Gastrocnemius medialis (tissue), 4 donors: ENCODE results near the gene PPT1. TPM values are rescaled to one million over a fixed set of nuclear protein-coding genes. Genes with fewer than 3 reads are reported as not detected.
A peak's percentile ranks its signal among the peaks of the same experiment; 100 is the strongest.
"Not testable (repeated sequence)": the region's sequence is repeated elsewhere in the genome, so short reads cannot be mapped to it uniquely, and the experiment has no call there.

Experiments used
- ATAC-seq, 2 donors: fragments of 150-250 bp; one replicate each; pipeline ENCODE4 v1.9.1; 2016
- DNase-seq, 2 donors: peaks; one replicate each; pipeline ENCODE4 v3.0.0-alpha.2; 2019
- H3K27ac ChIP-seq, 4 donors: fragments of 200-600 bp; sonication (generic); 1 replicate in 1 of 4; 2 replicates in 3 of 4; pipeline ENCODE4 v1.5.1; 2016 to 2018; ENCODE audit warnings: mild to moderate bottlenecking in 2 of 4, moderate library complexity in 1 of 4
- H3K27me3 ChIP-seq, 3 donors: fragments of 200-600 bp; sonication (generic) in 2 of 3; 1 replicate in 1 of 3; 2 replicates in 2 of 3; pipeline versions ENCODE4 v1.5.1 to v1.6.0; 2016 to 2019; ENCODE audit warnings: mild to moderate bottlenecking in 1 of 3, moderate library complexity in 1 of 3
- H3K36me3 ChIP-seq, 2 donors: fragments of 200-600 bp; sonication (generic) in 1 of 2; one replicate each; pipeline ENCODE4 v1.5.1; 2017 to 2018
- H3K4me1 ChIP-seq, 2 donors: fragments of 200-600 bp; sonication (generic) in 1 of 2; one replicate each; pipeline ENCODE4 v1.5.1; 2016 to 2017; ENCODE audit warnings: mild to moderate bottlenecking in 2 of 2
- H3K4me3 ChIP-seq, 4 donors: fragments of 200-600 bp; sonication (generic) in 3 of 4; 1 replicate in 1 of 4; 2 replicates in 3 of 4; pipeline ENCODE4 v1.5.1; 2016 to 2019; ENCODE audit warnings: mild to moderate bottlenecking in 2 of 4
- H3K9me3 ChIP-seq, 3 donors: fragments of 200-600 bp; sonication (generic) in 2 of 3; 1 replicate in 1 of 3; 2 replicates in 2 of 3; pipeline ENCODE4 v1.5.1; 2016 to 2019
- POLR2A ChIP-seq, 2 donors: fragments of 450-650 bp; IDR thresholded peaks; one replicate each; pipeline ENCODE4 v1.6.1; 2017; ENCODE audit warnings: antibody characterized with exemption in 2 of 2, mild to moderate bottlenecking in 2 of 2, moderate library complexity in 2 of 2
- in situ Hi-C, 4 donors: fragments of 200-750 bp; cut with MboI; loops; one replicate each; pipeline versions ENCODE4 v1.15.0 to v1.8.0; 2017; ENCODE audit warnings: low sequenced_read_pairs in 4 of 4
- intact Hi-C: fragments of 100-400 bp; cut with DNase I; formaldehyde crosslinking; loops from one replicate; pipeline ENCODE4 v1.15.1; 2023; ENCODE audit warnings: low total_unique reads
- total RNA-seq, 4 donors: library from RNA; depleted of rRNA; stranded (reverse); fragments of >200 nt; gene quantifications; one replicate each; pipeline versions ENCODE4 v1.1.0 to v1.2.3, GENCODE V29; 2016
- TF ChIP-seq, protein P1 (sequence below), 5 experiments: fragments of 450-650 bp in 3 of 5; fragments of 200-600 bp in 2 of 5; sonication (generic) in 2 of 5; IDR thresholded peaks in 4 of 5; conservative IDR thresholded peaks in 1 of 5; 1 replicate in 4 of 5; 2 replicates in 1 of 5; pipeline ENCODE4 v1.5.1; 2016 to 2019; ENCODE audit warnings: antibody characterized with exemption in 5 of 5, mild to moderate bottlenecking in 3 of 5, moderate library complexity in 3 of 5

PPT1 gene
- total RNA-seq, 4 donors from 2014 or later: 8.5 to 23.2 (median 13.4) TPM

DNA sequence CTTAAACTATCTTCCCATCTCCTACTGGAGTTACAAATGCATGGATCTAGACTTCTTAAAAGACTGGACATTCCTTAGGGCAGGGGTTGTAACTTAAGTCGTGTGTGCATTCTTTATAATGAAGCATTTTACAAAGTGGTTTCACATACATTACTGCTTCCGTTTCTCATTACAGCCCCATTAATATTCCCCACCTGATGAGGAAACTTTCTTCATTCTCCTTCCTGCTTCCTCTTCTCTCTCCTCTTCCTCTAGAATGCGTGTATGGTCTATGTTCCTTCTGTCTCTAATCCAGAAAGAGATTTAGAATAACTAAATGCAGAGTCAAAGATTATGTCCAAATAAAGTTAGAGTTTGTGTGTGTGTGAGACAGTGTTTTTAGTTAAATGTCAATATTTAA lies 58.4 kb downstream of the PPT1 start:
- H3K4me1 ChIP-seq: peaks cover 42 to 45% of the 10 kb centered on the region in 2 donors
- intact Hi-C loops (loop anchor here (5.0 kb wide), 1 partner anchor 354 kb away; no protein-coding TSS in a partner anchor), in situ Hi-C loops (loop anchor here in 1 of 4 donors (10.0 kb wide), 1 partner anchor 114 kb away; no protein-coding TSS in a partner anchor)

DNA sequence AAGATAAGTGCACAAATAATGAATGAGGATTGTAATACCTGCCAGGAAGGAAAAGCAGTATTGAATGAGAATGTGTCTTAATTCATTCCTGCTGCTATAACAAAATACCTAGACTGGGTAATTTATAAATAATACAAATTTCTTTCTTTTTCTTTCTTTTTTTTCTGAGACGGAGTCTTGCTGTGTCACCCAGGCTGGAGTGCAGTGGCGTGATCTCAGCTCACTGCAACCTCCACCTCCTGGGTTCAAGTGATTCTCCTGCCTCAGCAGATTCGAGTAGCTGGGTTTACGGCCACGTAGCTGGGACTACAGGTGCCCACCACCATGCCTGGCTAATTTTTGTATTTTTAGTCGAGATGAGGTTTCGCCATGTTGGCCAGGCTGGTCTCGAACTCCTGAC lies 59.8 kb downstream of the PPT1 start:
- H3K27ac ChIP-seq: peak overlapping the region; percentile 95 to 100 (median 99)
- not testable (repeated sequence) for H3K27me3 ChIP-seq, H3K4me3 ChIP-seq, ATAC-seq, H3K36me3 ChIP-seq, H3K9me3 ChIP-seq, DNase-seq
- intact Hi-C loops: loop anchor here (5.0 kb wide), 1 partner anchor 355 kb away; no protein-coding TSS in a partner anchor
- H3K4me1 ChIP-seq: peaks cover 38 to 41% of the 10 kb centered on the region in 2 donors
- in situ Hi-C loops: loop anchor here in 1 of 4 donors (10.0 kb wide), 1 partner anchor 112 kb away; no protein-coding TSS in a partner anchor

More for the DNA sequence above, 58.4 kb downstream of the PPT1 start:
- Histone ChIP-seq H3K4me3 (no peak overlapping the region), H3K27ac (peak overlapping the region; percentile 95 to 100 (median 99)), H3K9me3 (no peaks in the 10 kb centered on the region), H3K36me3 (no peaks in the 10 kb centered on the region), H3K27me3 (no peaks in the 10 kb centered on the region)
- TF ChIP-seq, protein P1, sequence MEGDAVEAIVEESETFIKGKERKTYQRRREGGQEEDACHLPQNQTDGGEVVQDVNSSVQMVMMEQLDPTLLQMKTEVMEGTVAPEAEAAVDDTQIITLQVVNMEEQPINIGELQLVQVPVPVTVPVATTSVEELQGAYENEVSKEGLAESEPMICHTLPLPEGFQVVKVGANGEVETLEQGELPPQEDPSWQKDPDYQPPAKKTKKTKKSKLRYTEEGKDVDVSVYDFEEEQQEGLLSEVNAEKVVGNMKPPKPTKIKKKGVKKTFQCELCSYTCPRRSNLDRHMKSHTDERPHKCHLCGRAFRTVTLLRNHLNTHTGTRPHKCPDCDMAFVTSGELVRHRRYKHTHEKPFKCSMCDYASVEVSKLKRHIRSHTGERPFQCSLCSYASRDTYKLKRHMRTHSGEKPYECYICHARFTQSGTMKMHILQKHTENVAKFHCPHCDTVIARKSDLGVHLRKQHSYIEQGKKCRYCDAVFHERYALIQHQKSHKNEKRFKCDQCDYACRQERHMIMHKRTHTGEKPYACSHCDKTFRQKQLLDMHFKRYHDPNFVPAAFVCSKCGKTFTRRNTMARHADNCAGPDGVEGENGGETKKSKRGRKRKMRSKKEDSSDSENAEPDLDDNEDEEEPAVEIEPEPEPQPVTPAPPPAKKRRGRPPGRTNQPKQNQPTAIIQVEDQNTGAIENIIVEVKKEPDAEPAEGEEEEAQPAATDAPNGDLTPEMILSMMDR (IDR thresholded peaks at IDR 0.05 in 4 of 5, conservative IDR thresholded peaks at IDR 0.05 in 1 of 5): no peak
- TF ChIP-seq POLR2A (IDR thresholded peaks at IDR 0.05): no peak
- no peak for ATAC-seq
- no peak for DNase-seq

DNA sequence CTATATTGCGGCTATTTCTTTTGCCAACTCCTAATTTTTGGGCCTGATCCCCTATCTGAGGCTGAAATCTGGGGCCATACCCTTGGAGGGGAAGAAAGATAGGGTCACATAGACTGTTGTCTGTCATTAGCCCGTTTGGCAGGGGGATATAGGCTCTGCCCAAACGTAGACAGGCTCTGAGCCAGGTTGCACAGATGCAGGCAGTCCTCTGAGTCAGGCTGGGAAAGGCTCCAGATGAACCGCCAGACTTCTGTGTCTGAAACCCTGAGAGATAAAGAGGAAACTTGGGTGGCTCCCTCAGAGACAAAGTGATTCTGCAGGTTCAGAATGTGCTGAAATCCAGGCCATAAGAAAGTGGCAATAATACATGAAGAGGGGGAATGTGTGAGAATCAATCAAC lies 60.5 kb downstream of the PPT1 start:
- Histone ChIP-seq H3K9me3 (no peaks in the 10 kb centered on the region), H3K27me3 (no peaks in the 10 kb centered on the region), H3K36me3 (no peaks in the 10 kb centered on the region), H3K4me3 (peak overlapping the region in 2 of 4 donors; percentile 25 to 26), H3K27ac (peak overlapping the region; percentile 95 to 100 (median 99)), H3K4me1 (peaks cover 34 to 37% of the 10 kb centered on the region in 2 donors)
- intact Hi-C loops (loop anchor here (5.0 kb wide), 1 partner anchor 356 kb away; no protein-coding TSS in a partner anchor), in situ Hi-C loops (loop anchor here in 1 of 4 donors (10.0 kb wide), 1 partner anchor 112 kb away; no protein-coding TSS in a partner anchor)
- ATAC-seq (peak; percentile 35 to 40), DNase-seq (peak; percentile 78 to 86)
- no peak for TF ChIP-seq POLR2A (IDR thresholded peaks at IDR 0.05)
- TF ChIP-seq, protein P1 (IDR thresholded peaks at IDR 0.05 in 4 of 5, conservative IDR thresholded peaks at IDR 0.05 in 1 of 5): no peak

DNA sequence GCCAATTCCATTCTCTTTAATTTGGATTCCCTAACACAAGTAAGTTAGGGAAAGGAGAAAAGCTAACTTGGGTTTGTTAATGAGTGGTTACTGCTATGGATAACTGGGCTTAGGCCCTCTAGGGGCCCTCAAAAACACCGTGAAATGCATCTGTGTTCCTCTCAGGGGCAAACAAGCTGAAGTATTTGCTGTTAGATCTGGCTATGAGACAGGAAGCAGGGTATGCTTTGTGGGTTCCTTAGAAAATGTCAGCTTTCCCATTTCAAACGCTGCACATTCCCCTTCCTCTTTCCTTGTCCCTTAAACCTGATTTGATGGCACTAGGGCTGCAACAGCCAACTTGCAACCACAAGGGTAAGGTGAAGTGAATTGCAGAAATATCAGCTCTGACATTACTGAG lies 62.2 kb downstream of the PPT1 start:
- ATAC-seq: no peak
- Histone ChIP-seq H3K9me3 (no peaks in the 10 kb centered on the region), H3K4me3 (no peak overlapping the region), H3K36me3 (no peaks in the 10 kb centered on the region), H3K27me3 (no peaks in the 10 kb centered on the region), H3K27ac (peak overlapping the region in 3 of 4 donors; percentile 19 to 99 (median 28)), H3K4me1 (peaks cover 29 to 33% of the 10 kb centered on the region in 2 donors)
- in situ Hi-C loops (loop anchor here in 1 of 4 donors (5.0 to 10.0 kb wide), 2 partner anchors 110 to 218 kb away; no protein-coding TSS in a partner anchor), intact Hi-C loops (loop anchor here (5.0 kb wide), 1 partner anchor 357 kb away; no protein-coding TSS in a partner anchor)
- DNase-seq: no peak
- no peak for TF ChIP-seq POLR2A (IDR thresholded peaks at IDR 0.05)
- TF ChIP-seq, protein P1 (IDR thresholded peaks at IDR 0.05 in 4 of 5, conservative IDR thresholded peaks at IDR 0.05 in 1 of 5): no peak

DNA sequence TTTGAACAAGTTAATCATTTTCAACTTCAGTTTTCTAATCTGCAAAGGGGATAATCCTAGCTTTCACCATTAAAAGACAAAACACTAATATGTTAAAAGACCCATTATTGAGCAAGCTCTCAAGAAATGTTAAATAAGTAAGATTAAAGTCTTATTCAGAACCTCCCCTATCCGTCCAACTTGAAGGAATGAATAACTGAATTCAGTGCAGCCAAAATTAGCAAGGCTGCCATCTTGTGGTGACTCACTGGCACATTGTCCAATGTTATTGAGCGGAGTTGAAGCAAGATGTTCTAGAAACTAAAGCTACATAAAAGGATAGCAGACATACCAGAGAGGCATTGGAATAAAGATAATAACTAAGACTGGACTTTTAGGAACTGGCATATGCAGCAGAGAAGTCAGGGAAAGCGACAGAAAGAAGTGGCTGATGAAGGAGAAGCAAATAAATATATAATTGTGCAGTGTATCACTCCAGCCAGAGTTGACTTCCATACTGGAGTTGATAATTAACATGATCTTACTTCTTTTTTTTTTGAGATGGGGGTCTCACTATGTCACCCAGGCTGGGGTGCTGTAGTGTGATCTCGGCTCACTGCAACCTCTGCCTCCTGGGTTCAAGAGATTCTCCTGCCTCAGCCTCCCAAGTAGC lies 64.7 kb downstream of the PPT1 start:
- DNase-seq (peak; percentile 39 to 43), ATAC-seq (peak; percentile 73 to 83)
- peaks cover 19 to 25% of the 10 kb centered on the region in 2 donors for H3K4me1 ChIP-seq
- no peaks in the 10 kb centered on the region for H3K36me3 ChIP-seq
- intact Hi-C loops (loop anchor here (2.0 kb wide), 2 partner anchors 114 to 216 kb away; no protein-coding TSS in a partner anchor), in situ Hi-C loops (loop anchor here in 1 of 4 donors (5.0 to 10.0 kb wide), 2 partner anchors 108 to 215 kb away; no protein-coding TSS in a partner anchor)
- no peak overlapping the region for H3K4me3 ChIP-seq
- no peaks in the 10 kb centered on the region for H3K9me3 ChIP-seq
- no peaks in the 10 kb centered on the region for H3K27me3 ChIP-seq
- H3K27ac ChIP-seq: no peak overlapping the region
- no peak for TF ChIP-seq POLR2A (IDR thresholded peaks at IDR 0.05)
- TF ChIP-seq, protein P1 (IDR thresholded peaks at IDR 0.05 in 4 of 5, conservative IDR thresholded peaks at IDR 0.05 in 1 of 5): peak in 4 of 5 experiments; percentile 26 to 59 (median 44)
